CD14-positive monocyte (primary cell): ENCODE measurements around the gene MTMR6. TPM values are rescaled to one million over a fixed set of nuclear protein-coding genes. Genes with fewer than 3 reads are reported as not detected.

Experiments used
- DNase-seq, 3 donors: peaks; one replicate each; pipeline ENCODE4 v3.0.0-alpha.2; 2011 to 2022
- H2AFZ ChIP-seq: 2 replicates; pipeline ENCODE4 v1.6.0; 2012; ENCODE audit warnings: mild to moderate bottlenecking, low read depth, low read length, inconsistent platforms; ENCODE audit not compliant: insufficient read depth, poor library complexity, severe bottlenecking
- H3K27ac ChIP-seq, 2 donors: 1 replicate in 1 of 2; 2 replicates in 1 of 2; pipeline ENCODE4 v1.5.1; 2012 to 2013; ENCODE audit warnings: low read length in 2 of 2, control low read depth in 1 of 2, inconsistent platforms in 1 of 2, low read depth in 1 of 2, mild to moderate bottlenecking in 1 of 2
- H3K27me3 ChIP-seq, 2 donors: one replicate each; pipeline versions ENCODE4 v1.6.0 to v1.6.1; 2011 to 2013; ENCODE audit warnings: low read length in 2 of 2; ENCODE audit not compliant: control insufficient read depth in 2 of 2, insufficient read depth in 2 of 2
- H3K36me3 ChIP-seq, 2 donors: replicated peaks in 1 of 2; 1 replicate in 1 of 2; 2 replicates in 1 of 2; pipeline versions ENCODE4 v1.5.1 to v1.6.1; 2012 to 2013; ENCODE audit warnings: low read length in 2 of 2, control low read depth in 1 of 2, inconsistent platforms in 1 of 2, mild to moderate bottlenecking in 1 of 2; ENCODE audit not compliant: insufficient read depth in 2 of 2, control insufficient read depth in 1 of 2
- H3K4me1 ChIP-seq, 2 donors: 1 replicate in 1 of 2; 2 replicates in 1 of 2; pipeline versions ENCODE4 v1.5.1 to v1.6.1; 2012 to 2013; ENCODE audit warnings: low read length in 2 of 2, control low read depth in 1 of 2, inconsistent platforms in 1 of 2, mild to moderate bottlenecking in 1 of 2, moderate library complexity in 1 of 2; ENCODE audit not compliant: insufficient read depth in 2 of 2, control insufficient read depth in 1 of 2
- H3K4me2 ChIP-seq: replicated peaks from 2 replicates; pipeline ENCODE3; 2012; ENCODE audit warnings: low read length, moderate library complexity, mild to moderate bottlenecking; ENCODE audit not compliant: poor library complexity, severe bottlenecking; ENCODE audit errors: extremely low read depth
- H3K4me3 ChIP-seq, 3 experiments: fragments of 200-600 bp in 1 of 3; sonication (generic) in 1 of 3; replicated peaks in 1 of 3; 1 replicate in 2 of 3; 2 replicates in 1 of 3; pipeline ENCODE4 v1.5.1; 2011 to 2013; ENCODE audit warnings: low read length in 3 of 3, mild to moderate bottlenecking in 3 of 3, control low read depth in 2 of 3, low read depth in 2 of 3, inconsistent platforms in 1 of 3, moderate library complexity in 1 of 3
- H3K79me2 ChIP-seq: 2 replicates; pipeline ENCODE4 v1.6.0; 2012; ENCODE audit warnings: mild to moderate bottlenecking, control low read depth, inconsistent platforms, low read length, moderate library complexity; ENCODE audit not compliant: insufficient read depth
- H3K9ac ChIP-seq: 2 replicates; pipeline ENCODE4 v1.6.0; 2017; ENCODE audit warnings: low read length, mild to moderate bottlenecking; ENCODE audit not compliant: insufficient read depth, poor library complexity, severe bottlenecking
- H3K9me3 ChIP-seq, 2 donors: replicated peaks in 1 of 2; 1 replicate in 1 of 2; 2 replicates in 1 of 2; pipeline versions ENCODE4 v1.5.1 to v1.6.1; 2012 to 2013; ENCODE audit warnings: low read length in 2 of 2, control low read depth in 1 of 2; ENCODE audit not compliant: control insufficient read depth in 1 of 2, insufficient read depth in 1 of 2
- H4K20me1 ChIP-seq: 2 replicates; pipeline ENCODE4 v1.6.0; 2012; ENCODE audit warnings: mild to moderate bottlenecking, low read length, control low read depth, moderate library complexity; ENCODE audit not compliant: insufficient read depth
- H3K27ac Mint-ChIP-seq, 7 donors: one replicate each; pipeline ENCODE4 v1.8.0; 2020; ENCODE audit warnings: mild to moderate bottlenecking in 7 of 7, mixed read lengths in 7 of 7, moderate library complexity in 6 of 7, inconsistent platforms in 2 of 7
- H3K27me3 Mint-ChIP-seq, 3 donors: one replicate each; pipeline ENCODE4 v1.8.0; 2021 to 2022; ENCODE audit warnings: low read depth in 3 of 3, mild to moderate bottlenecking in 3 of 3, mixed read lengths in 3 of 3, moderate library complexity in 3 of 3, inconsistent platforms in 1 of 3
- H3K36me3 Mint-ChIP-seq, 2 donors: one replicate each; pipeline ENCODE4 v1.8.0; 2020; ENCODE audit warnings: mixed read lengths in 2 of 2, inconsistent platforms in 1 of 2, mild to moderate bottlenecking in 1 of 2
- H3K4me1 Mint-ChIP-seq: one replicate; pipeline ENCODE4 v1.8.0; 2020; ENCODE audit warnings: mild to moderate bottlenecking, mixed read lengths
- H3K4me3 Mint-ChIP-seq, 2 donors: one replicate each; pipeline ENCODE4 v1.8.0; 2020; ENCODE audit warnings: mild to moderate bottlenecking in 2 of 2, mixed read lengths in 2 of 2, moderate library complexity in 1 of 2
- H3K9me3 Mint-ChIP-seq, 7 donors: one replicate each; pipeline ENCODE4 v1.8.0; 2020 to 2022; ENCODE audit warnings: mixed read lengths in 7 of 7, mild to moderate bottlenecking in 6 of 7, moderate library complexity in 6 of 7, inconsistent platforms in 2 of 7
- CTCF ChIP-seq: fragments of 200-600 bp; IDR thresholded peaks from one replicate; pipeline ENCODE4 v1.8.0; 2022; ENCODE audit warnings: antibody characterized with exemption, mild to moderate bottlenecking
- WGBS: methylation state at CpG from one replicate; pipeline ENCODE4 v1.1.5; 2013; ENCODE audit warnings: missing lambda C conversion rate; ENCODE audit not compliant: insufficient coverage; 5-methylcytosine and 5-hydroxymethylcytosine counted together
- intact Hi-C, 2 donors: fragments of 100-400 bp; cut with micrococcal nuclease; formaldehyde crosslinking; loops; one replicate each; pipeline versions ENCODE4 v1.15.0 to v1.15.1; 2023
- polyA plus RNA-seq, 3 donors: library from polyadenylated mRNA; depleted of rRNA in 1 of 3; unstranded in 2 of 3; stranded (reverse) in 1 of 3; fragments of 300-500 nt in 2 of 3; fragments of >200 nt in 1 of 3; fragmentation: Illumina TruSeq in 2 of 3; gene quantifications; 1 replicate in 2 of 3; 2 replicates in 1 of 3; pipeline ENCODE4 v1.2.3, GENCODE V29; 2012 to 2021

MTMR6 gene
- polyA plus RNA-seq, 3 donors, result 7.4 to 31.9 (median 24.4) TPM

- H3K27ac Mint-ChIP-seq, result peak overlapping the region in 4 of 7 donors; percentile 3 to 50 (median 42)
- no peak overlapping the region for H2AFZ ChIP-seq
- H3K4me3 Mint-ChIP-seq, result no peak overlapping the region
- TF ChIP-seq CTCF, result peak; percentile 37
- H3K36me3 Mint-ChIP-seq, result peaks cover 72 to 74% of the 10 kb centered on the region in 2 donors
- H3K4me2 ChIP-seq, result no peak overlapping the region
- H3K27me3 ChIP-seq, result no peaks in the 10 kb centered on the region
- peaks cover 20% of the 10 kb centered on the region for H3K4me1 Mint-ChIP-seq
- no peak overlapping the region for H3K9ac ChIP-seq
- peaks cover 40% of the 10 kb centered on the region for H3K79me2 ChIP-seq
- intact Hi-C loops, result no loop called here
- H4K20me1 ChIP-seq, result peaks cover 64% of the 10 kb centered on the region
- peak in 2 of 3 donors; percentile 37 to 43 for DNase-seq
- peaks cover 70 to 77% of the 10 kb centered on the region in 2 donors for H3K36me3 ChIP-seq
- no peak overlapping the region for H3K4me3 ChIP-seq
- H3K9me3 ChIP-seq, result no peaks in the 10 kb centered on the region
- peak overlapping the region in 1 of 2 donors; percentile 24 for H3K27ac ChIP-seq
- peaks cover 0 to 1% (median 0%) of the 10 kb centered on the region in 3 donors for H3K27me3 Mint-ChIP-seq
- 100% methylated on average over 1 of the region's 1 CpG for WGBS
- peaks cover 14 to 20% of the 10 kb centered on the region in 2 donors for H3K4me1 ChIP-seq
- H3K9me3 Mint-ChIP-seq, result no peaks in the 10 kb centered on the region
Observed at GRCh38 chr13:25267715-25268114, 19.6 kb downstream of the MTMR6 start.

GRCh38 chr13:25266706-25267105, 20.6 kb downstream of the MTMR6 start:
- Mint-ChIP-seq H3K9me3 (no peaks in the 10 kb centered on the region), H3K4me3 (no peak overlapping the region), H3K36me3 (peaks cover 72 to 73% of the 10 kb centered on the region in 2 donors), H3K27ac (peak overlapping the region in 4 of 7 donors; percentile 9 to 80 (median 52)), H3K27me3 (peaks cover 0 to 1% (median 0%) of the 10 kb centered on the region in 3 donors), H3K4me1 (peaks cover 20% of the 10 kb centered on the region)
- Histone ChIP-seq H2AFZ (no peak overlapping the region), H3K4me3 (no peak overlapping the region), H4K20me1 (peaks cover 54% of the 10 kb centered on the region), H3K9ac (no peak overlapping the region), H3K27ac (peak overlapping the region in 1 of 2 donors; percentile 33), H3K9me3 (no peaks in the 10 kb centered on the region), H3K27me3 (no peaks in the 10 kb centered on the region), H3K79me2 (peaks cover 30% of the 10 kb centered on the region), H3K4me1 (peaks cover 14 to 20% of the 10 kb centered on the region in 2 donors), H3K36me3 (peaks cover 71 to 77% of the 10 kb centered on the region in 2 donors), H3K4me2 (no peak overlapping the region)
- DNase-seq, result no peak
- intact Hi-C loops, result no loop called here
- WGBS, result no CpG with 5 or more reads among the region's 5 CpGs
- no peak for TF ChIP-seq CTCF
